Measurements from ENCODE around the gene MS4A4E. TPM values are rescaled to one million over a fixed set of nuclear protein-coding genes. Genes with fewer than 3 reads are reported as not detected.
"Not testable (repeated sequence)": the region's sequence is repeated elsewhere in the genome, so short reads cannot be mapped to it uniquely, and the experiment has no call there.

MS4A4E gene
- polyA plus RNA-seq, 1 donor: 0.85 TPM

GRCh38 chr11:60221692-60222091, 21.2 kb downstream of the MS4A4E start:
- no peaks in the 10 kb centered on the region for H3K27me3 ChIP-seq (ENCODE audit: control insufficient read depth, insufficient read depth, low read length)
- no peak overlapping the region for H3K27ac ChIP-seq (ENCODE audit: low read length)
- no peak overlapping the region for H3K4me3 ChIP-seq (ENCODE audit: low read length)
- DNase-seq: no peak
- no peaks in the 10 kb centered on the region for H3K4me1 ChIP-seq (ENCODE audit: control insufficient read depth, insufficient read depth, low read length)
- WGBS (ENCODE audit: insufficient coverage, low lambda C conversion rate): no CpG with 5 or more reads among the region's 3 CpGs
- no peaks in the 10 kb centered on the region for H3K9me3 ChIP-seq (ENCODE audit: control insufficient read depth, low read depth, low read length)
- H3K36me3 ChIP-seq (ENCODE audit: control insufficient read depth, insufficient read depth, low read length): no peaks in the 10 kb centered on the region

DNA sequence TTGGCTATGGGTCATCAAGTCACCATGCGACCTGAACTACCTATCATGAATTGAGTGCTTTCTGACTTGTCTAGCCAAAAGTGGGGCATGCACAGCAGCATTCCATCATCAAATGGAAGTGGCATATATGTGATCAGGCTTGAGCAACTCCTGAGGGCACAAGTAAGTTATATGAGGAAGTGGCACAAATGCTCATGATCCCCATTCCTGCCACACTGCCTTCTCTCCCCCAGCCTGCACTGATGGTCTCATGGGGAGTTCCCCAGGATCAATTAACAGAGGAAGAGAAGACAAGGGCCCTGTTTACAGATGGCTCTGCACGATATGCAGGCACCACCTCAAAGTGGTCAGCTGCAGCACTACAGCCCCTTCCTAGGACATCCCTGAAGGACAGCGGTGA, 21.8 kb downstream of the MS4A4E start:
- DNase-seq: no peak
- WGBS (ENCODE audit: insufficient coverage, low lambda C conversion rate): no CpG with 5 or more reads among the region's 3 CpGs
- H3K4me1 ChIP-seq (ENCODE audit: control insufficient read depth, insufficient read depth, low read length): no peaks in the 10 kb centered on the region
- no peaks in the 10 kb centered on the region for H3K36me3 ChIP-seq (ENCODE audit: control insufficient read depth, insufficient read depth, low read length)
- H3K27me3 ChIP-seq (ENCODE audit: control insufficient read depth, insufficient read depth, low read length): no peaks in the 10 kb centered on the region
- H3K4me3 ChIP-seq (ENCODE audit: low read length): no peak overlapping the region
- H3K9me3 ChIP-seq (ENCODE audit: control insufficient read depth, low read depth, low read length): no peaks in the 10 kb centered on the region
- H3K27ac ChIP-seq (ENCODE audit: low read length): no peak overlapping the region

DNA sequence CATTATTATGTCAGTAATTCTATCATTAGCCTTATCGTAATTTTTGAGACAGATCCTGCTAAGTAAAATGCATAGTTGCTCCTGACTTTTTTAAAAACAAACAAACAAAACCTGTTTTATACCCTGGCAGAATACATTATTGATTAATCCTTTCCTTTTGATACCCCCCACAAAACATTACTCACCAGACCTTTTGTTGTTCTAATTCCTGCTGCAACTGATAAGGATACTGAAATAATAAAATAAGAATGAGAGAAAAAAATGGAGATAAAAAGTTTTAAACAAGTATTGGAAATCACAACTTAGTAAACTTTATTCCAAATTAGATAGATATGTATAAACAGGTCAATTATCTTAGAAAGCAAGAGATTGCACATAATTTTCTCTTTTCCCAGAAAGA, 28.6 kb downstream of the MS4A4E start:
- Histone ChIP-seq H3K36me3 (ENCODE audit: control insufficient read depth, insufficient read depth, low read length) (no peaks in the 10 kb centered on the region), H3K9me3 (ENCODE audit: control insufficient read depth, low read depth, low read length) (no peaks in the 10 kb centered on the region), H3K4me3 (ENCODE audit: low read length) (no peak overlapping the region), H3K4me1 (ENCODE audit: control insufficient read depth, insufficient read depth, low read length) (no peaks in the 10 kb centered on the region), H3K27me3 (ENCODE audit: control insufficient read depth, insufficient read depth, low read length) (no peaks in the 10 kb centered on the region), H3K27ac (ENCODE audit: low read length) (no peak overlapping the region)
- no peak for DNase-seq
- WGBS (ENCODE audit: insufficient coverage, low lambda C conversion rate): 100% methylated on average over 1 of the region's 1 CpG

- Histone ChIP-seq H3K4me1 (ENCODE audit: control insufficient read depth, insufficient read depth, low read length) (no peaks in the 10 kb centered on the region), H3K27me3 (ENCODE audit: control insufficient read depth, insufficient read depth, low read length) (no peaks in the 10 kb centered on the region), H3K27ac (ENCODE audit: low read length) (no peak overlapping the region), H3K9me3 (ENCODE audit: control insufficient read depth, low read depth, low read length) (no peaks in the 10 kb centered on the region), H3K4me3 (ENCODE audit: low read length) (no peak overlapping the region), H3K36me3 (ENCODE audit: control insufficient read depth, insufficient read depth, low read length) (no peaks in the 10 kb centered on the region)
- DNase-seq: no peak
- WGBS (ENCODE audit: insufficient coverage, low lambda C conversion rate): 100% methylated on average over 1 of the region's 4 CpGs
Measured at GRCh38 chr11:60211206-60211605, 31.7 kb downstream of the MS4A4E start.

DNA sequence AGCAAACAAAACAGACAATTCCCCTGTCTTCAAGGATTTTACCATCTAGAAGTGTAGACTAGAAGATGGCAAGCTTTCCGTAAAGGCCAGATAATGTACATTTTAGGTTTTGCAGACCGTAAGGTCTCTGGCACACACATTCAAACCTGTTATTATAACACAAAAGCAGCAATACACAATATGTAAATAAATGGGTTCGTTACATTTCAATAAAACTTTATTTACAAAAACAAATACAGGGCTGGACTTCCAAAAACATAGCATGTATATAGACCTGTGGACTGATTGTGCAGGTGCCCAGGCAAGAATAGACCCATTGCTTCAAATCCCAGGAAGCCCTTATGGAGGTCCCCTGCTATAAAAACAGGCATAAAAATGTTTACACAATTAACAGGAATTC, 33.0 kb downstream of the MS4A4E start:
- 100% methylated on average over 2 of the region's 3 CpGs for WGBS (ENCODE audit: insufficient coverage, low lambda C conversion rate)
- no peak for DNase-seq
- no peaks in the 10 kb centered on the region for H3K27me3 ChIP-seq (ENCODE audit: control insufficient read depth, insufficient read depth, low read length)

GRCh38 chr11:60208951-60209350, 34.0 kb downstream of the MS4A4E start:
- H3K9me3 ChIP-seq (ENCODE audit: control insufficient read depth, low read depth, low read length): no peaks in the 10 kb centered on the region
- DNase-seq: no peak
- no peak overlapping the region for H3K4me3 ChIP-seq (ENCODE audit: low read length)
- H3K27me3 ChIP-seq (ENCODE audit: control insufficient read depth, insufficient read depth, low read length): no peaks in the 10 kb centered on the region
- no CpG with 5 or more reads among the region's 1 CpG for WGBS (ENCODE audit: insufficient coverage, low lambda C conversion rate)
- H3K36me3 ChIP-seq (ENCODE audit: control insufficient read depth, insufficient read depth, low read length): no peaks in the 10 kb centered on the region
- no peaks in the 10 kb centered on the region for H3K4me1 ChIP-seq (ENCODE audit: control insufficient read depth, insufficient read depth, low read length)
- no peak overlapping the region for H3K27ac ChIP-seq (ENCODE audit: low read length)

More for the DNA sequence above, 33.0 kb downstream of the MS4A4E start:
- no peaks in the 10 kb centered on the region for H3K36me3 ChIP-seq (ENCODE audit: control insufficient read depth, insufficient read depth, low read length)
- no peaks in the 10 kb centered on the region for H3K4me1 ChIP-seq (ENCODE audit: control insufficient read depth, insufficient read depth, low read length)
- no peak overlapping the region for H3K4me3 ChIP-seq (ENCODE audit: low read length)
- H3K27ac ChIP-seq (ENCODE audit: low read length): no peak overlapping the region
- H3K9me3 ChIP-seq (ENCODE audit: control insufficient read depth, low read depth, low read length): no peaks in the 10 kb centered on the region

- Histone ChIP-seq H3K4me1 (ENCODE audit: control insufficient read depth, insufficient read depth, low read length) (no peaks in the 10 kb centered on the region), H3K9me3 (ENCODE audit: control insufficient read depth, low read depth, low read length) (no peaks in the 10 kb centered on the region), H3K27me3 (ENCODE audit: control insufficient read depth, insufficient read depth, low read length) (no peaks in the 10 kb centered on the region), H3K27ac (ENCODE audit: low read length) (no peak overlapping the region), H3K36me3 (ENCODE audit: control insufficient read depth, insufficient read depth, low read length) (no peaks in the 10 kb centered on the region), H3K4me3 (ENCODE audit: low read length) (no peak overlapping the region)
- DNase-seq: no peak
- WGBS (ENCODE audit: insufficient coverage, low lambda C conversion rate): no CpG with 5 or more reads among the region's 4 CpGs
Measured at GRCh38 chr11:60208146-60208895, 34.6 kb downstream of the MS4A4E start.

DNA sequence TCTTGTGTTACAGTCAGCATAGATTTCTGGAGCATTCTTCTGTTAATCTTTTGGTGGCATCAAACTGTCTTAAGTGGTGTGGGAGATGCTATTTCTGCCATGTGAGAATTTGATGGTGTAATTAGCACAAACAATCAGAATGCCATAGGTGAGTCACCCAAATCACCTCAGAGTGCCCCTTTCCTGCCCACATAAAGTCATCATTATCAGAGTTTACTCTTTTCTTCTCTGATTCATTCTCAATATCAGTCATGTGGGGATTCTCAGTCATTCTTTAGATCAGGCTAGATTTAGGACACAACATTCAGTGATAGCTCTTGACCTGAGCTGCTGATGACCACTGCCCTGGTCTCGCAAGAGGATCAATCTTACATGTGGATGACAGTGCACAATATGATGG, 36.3 kb downstream of the MS4A4E start:
- no CpG with 5 or more reads among the region's 1 CpG for WGBS (ENCODE audit: insufficient coverage, low lambda C conversion rate)
- peaks cover 3% of the 10 kb centered on the region for H3K9me3 ChIP-seq (ENCODE audit: control insufficient read depth, low read depth, low read length)
- no peak overlapping the region for H3K4me3 ChIP-seq (ENCODE audit: low read length)

DNA sequence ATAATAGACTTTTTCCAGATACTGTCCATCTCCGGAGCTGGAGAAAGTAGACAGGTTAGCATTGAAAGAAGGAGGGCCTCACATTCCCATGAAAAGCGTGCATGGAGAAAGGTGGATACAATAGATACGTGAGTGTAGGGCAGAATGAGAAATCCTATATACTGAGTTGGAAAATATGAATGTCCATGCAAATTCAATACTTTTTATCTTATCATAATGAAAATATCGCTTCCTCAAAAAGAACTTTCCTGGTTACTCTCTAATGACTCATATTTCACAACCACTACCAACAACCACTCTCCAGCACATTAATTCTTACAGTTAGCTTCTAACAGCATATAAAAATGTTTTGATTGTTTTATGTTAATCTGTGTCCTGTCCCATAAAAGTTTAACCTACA, 38.0 kb downstream of the MS4A4E start:
- peaks cover 7% of the 10 kb centered on the region for H3K9me3 ChIP-seq (ENCODE audit: control insufficient read depth, low read depth, low read length)
- DNase-seq: no peak
- H3K4me3 ChIP-seq (ENCODE audit: low read length): no peak overlapping the region
- no peaks in the 10 kb centered on the region for H3K36me3 ChIP-seq (ENCODE audit: control insufficient read depth, insufficient read depth, low read length)
- no peak overlapping the region for H3K27ac ChIP-seq (ENCODE audit: low read length)
- H3K27me3 ChIP-seq (ENCODE audit: control insufficient read depth, insufficient read depth, low read length): no peaks in the 10 kb centered on the region
- no CpG with 5 or more reads among the region's 4 CpGs for WGBS (ENCODE audit: insufficient coverage, low lambda C conversion rate)
- no peaks in the 10 kb centered on the region for H3K4me1 ChIP-seq (ENCODE audit: control insufficient read depth, insufficient read depth, low read length)

More for the DNA sequence above, 36.3 kb downstream of the MS4A4E start:
- Histone ChIP-seq H3K4me1 (ENCODE audit: control insufficient read depth, insufficient read depth, low read length) (no peaks in the 10 kb centered on the region), H3K27me3 (ENCODE audit: control insufficient read depth, insufficient read depth, low read length) (no peaks in the 10 kb centered on the region), H3K27ac (ENCODE audit: low read length) (no peak overlapping the region), H3K36me3 (ENCODE audit: control insufficient read depth, insufficient read depth, low read length) (no peaks in the 10 kb centered on the region)
- DNase-seq: no peak

DNA sequence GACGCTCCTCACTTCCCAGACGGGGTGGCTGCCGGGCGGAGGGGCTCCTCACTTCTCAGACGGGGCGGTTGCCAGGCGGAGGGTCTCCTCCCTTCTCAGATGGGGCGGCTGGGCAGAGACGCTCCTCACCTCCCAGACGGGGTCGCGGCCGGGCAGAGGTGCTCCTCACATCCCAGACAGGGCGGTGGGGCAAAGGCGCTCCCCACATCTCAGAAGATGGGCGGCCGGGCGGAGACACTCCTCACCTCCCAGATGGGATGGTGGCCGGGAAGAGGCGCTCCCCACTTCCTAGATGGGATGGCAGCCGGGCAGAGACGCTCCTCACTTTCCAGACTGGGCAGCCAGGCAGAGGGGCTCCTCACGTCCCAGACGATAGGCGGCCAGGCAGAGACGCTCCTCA, 41.6 kb downstream of the MS4A4E start:
- not testable (repeated sequence) for DNase-seq; H3K27me3 ChIP-seq (ENCODE audit: control insufficient read depth, insufficient read depth, low read length); H3K36me3 ChIP-seq (ENCODE audit: control insufficient read depth, insufficient read depth, low read length); H3K4me1 ChIP-seq (ENCODE audit: control insufficient read depth, insufficient read depth, low read length); H3K27ac ChIP-seq (ENCODE audit: low read length); H3K4me3 ChIP-seq (ENCODE audit: low read length); H3K9me3 ChIP-seq (ENCODE audit: control insufficient read depth, low read depth, low read length)
- WGBS (ENCODE audit: insufficient coverage, low lambda C conversion rate): no CpG with 5 or more reads among the region's 26 CpGs

- no peaks in the 10 kb centered on the region for H3K36me3 ChIP-seq (ENCODE audit: control insufficient read depth, insufficient read depth, low read length)
- DNase-seq: no peak
- H3K27me3 ChIP-seq (ENCODE audit: control insufficient read depth, insufficient read depth, low read length): no peaks in the 10 kb centered on the region
- H3K4me1 ChIP-seq (ENCODE audit: control insufficient read depth, insufficient read depth, low read length): peaks cover 15% of the 10 kb centered on the region
- H3K4me3 ChIP-seq (ENCODE audit: low read length): no peak overlapping the region
- H3K27ac ChIP-seq (ENCODE audit: low read length): no peak overlapping the region
- no CpG with 5 or more reads among the region's 1 CpG for WGBS (ENCODE audit: insufficient coverage, low lambda C conversion rate)
- peaks cover 7% of the 10 kb centered on the region for H3K9me3 ChIP-seq (ENCODE audit: control insufficient read depth, low read depth, low read length)
Measured at GRCh38 chr11:60197442-60197841, 45.5 kb downstream of the MS4A4E start.
